TTC549 (cell line): ENCODE results near the gene RPL3.
"Not testable (repeated sequence)": the region's sequence is repeated elsewhere in the genome, so short reads cannot be mapped to it uniquely, and the experiment has no call there.

Experiments used
- FAIRE-seq: peaks from 2 replicates; lab custom pipeline; 2012; peaks lifted over from hg19 to GRCh38; lab: Jason Lieb, UNC

The RPL3 gene

DNA sequence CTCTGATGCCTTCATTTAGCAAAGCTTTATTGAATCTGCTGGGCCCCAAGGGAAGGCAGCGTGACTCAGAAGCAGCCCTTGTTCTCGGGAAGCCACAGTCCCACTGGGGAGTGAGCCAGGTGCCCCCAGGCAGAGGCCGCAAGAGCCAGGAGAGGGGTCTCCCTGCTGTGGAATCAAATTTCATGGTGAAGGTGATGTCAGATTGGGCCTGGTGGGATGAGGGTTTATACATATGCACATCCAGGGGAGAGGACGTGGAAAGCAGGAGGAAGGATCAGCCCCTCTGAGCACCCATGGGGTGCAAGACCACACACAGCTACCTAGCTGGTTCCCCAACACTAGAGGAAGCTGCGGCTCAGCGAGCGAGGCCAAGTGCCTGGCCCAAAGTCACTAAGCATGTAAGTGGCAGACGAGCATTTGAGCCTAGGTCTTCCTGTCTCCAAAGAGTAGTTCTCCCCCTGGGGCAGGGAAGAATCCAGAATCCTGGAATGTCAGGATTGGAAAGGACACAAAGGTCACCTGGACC, 32.3 kb upstream of the RPL3 start:
- FAIRE-seq = no peak

DNA sequence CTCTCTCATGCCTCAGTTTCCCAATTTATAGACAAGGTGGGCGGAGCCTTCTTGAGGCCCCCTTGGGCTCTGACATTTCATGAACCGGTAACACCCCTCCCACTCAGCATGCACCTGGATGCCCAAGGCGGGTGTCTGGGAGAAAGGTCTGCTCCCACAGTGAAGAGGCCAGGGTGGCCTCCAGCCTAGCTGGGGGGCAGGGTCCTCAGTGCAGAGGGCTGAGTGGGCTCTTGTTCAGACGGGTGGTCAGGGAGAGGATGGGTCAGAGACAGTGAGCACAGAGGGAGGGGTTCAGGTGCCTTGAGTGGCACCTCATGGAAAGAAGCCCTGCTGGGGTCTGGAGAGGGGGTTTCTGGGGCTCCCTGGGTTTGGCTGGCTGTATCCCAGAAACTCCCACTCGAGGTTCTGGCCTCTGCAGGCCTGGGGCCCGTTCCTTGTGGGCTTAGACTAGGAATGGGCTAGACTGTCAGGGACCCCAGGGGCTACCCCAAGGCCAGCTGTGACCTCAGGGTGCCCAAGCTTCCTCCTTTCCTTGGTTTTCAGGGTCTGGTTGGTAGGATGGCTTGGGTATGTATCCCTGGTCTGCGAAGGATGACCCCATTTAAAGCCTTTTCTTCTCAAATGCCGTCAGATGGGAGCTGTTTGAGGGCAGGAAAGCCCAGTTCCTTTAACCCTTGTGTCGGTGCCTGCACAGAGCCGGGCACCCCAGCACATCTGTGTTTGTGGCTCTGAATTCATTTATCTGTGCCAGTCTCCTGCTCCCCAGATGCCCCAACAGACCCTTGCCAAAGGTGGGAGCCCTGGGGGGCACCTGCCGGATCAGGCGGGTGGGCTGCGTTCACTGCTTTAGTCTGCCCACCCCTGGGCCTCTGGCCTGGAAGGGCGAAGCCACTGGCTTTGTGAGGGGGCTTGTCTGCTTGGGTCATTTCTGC, 31.6 kb upstream of the RPL3 start:
- FAIRE-seq = no peak

DNA sequence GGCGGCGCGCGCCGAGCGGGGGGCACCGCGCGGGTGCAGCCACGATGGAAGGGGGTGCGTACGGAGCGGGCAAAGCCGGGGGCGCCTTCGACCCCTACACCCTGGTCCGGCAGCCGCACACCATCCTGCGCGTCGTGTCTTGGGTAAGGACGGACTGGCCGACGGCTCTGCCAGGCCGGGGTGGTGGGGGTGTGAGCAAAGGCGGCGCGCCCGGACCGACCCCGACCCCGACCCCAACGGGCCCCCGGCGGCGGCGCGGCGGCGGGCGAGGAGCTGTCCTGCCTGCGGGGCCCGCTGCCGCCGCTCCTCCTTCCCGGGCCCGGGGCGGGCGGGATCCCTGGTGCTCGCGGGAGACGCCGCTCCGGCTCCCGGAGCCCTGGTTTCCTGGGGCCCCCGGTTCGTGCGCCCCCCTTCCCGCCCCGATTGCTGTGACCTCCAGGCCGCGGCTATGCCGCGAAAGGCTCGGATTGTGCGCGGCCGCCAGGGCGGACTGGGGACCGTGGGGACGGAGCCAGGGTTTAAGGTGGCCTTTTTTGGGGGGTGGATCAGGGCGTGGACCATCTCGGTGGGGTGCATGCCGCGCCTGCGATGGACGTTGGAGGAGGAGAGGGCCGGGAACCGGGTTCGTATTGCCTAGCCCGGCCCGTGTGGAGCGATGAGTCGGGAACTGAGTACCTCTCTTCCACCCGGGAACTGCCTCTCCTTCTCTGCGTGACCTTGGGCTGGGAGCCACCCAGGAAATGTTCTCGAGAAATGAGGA, 30.7 kb upstream of the RPL3 start, which contains the start of gene SYNGR1:
Gene SYNGR1 (plus strand): TSS at position 25 of the 760 bp plus-strand sequence. CDS start 20 bp downstream, at position 45.
- FAIRE-seq = no peak

DNA sequence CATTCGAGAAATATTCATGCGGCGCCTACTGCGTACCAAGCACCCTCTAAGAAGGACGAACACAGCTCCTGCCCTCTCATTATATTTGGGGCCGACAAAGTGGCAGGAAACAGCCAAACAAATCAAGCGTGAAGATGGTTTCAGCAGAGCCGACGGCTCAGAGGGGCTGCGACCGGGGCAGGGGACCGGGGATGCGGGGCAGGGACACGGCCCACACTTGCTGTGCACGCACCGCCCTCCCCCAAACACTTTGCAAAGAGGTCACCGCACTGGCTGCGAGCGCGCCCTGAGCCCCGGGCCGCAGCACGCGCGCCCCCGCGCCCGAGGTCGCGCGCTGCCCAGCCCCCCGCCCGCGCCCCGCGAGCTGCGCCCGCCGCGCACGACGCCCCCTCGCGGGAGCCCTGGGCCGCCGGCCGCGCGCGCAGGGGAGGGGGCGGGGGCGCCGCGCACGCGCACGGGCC, 30.1 kb upstream of the RPL3 start:
- no peak for FAIRE-seq

DNA sequence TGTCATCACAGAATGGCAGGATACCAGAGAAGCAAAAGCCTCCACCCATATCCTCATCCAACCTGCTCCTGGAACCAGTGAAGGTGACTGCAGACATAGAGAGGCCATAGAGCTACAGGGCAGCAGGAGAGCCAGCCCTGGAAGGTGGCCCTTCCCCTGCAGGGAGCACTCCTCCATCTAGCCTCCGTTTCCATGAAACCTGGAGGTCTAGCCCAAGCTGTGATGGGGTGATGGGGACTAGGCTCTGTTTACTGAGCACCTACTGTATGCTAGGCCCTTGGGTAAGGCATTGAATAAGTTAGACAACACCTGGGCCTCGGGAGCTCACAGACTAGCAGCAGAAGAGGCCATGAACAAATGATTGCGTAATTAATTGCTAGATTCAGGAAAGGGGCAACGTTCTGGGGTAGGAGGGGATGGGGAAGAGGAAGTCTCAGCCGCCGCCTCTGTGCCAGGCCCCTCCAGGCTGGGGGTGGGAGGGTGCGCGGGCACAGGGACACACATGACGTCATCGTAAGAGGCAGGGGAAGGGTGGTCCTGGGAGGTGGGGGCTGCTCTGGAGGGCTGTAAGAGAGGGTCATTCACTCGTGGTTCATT, 29.6 kb upstream of the RPL3 start:
- FAIRE-seq = no peak

DNA sequence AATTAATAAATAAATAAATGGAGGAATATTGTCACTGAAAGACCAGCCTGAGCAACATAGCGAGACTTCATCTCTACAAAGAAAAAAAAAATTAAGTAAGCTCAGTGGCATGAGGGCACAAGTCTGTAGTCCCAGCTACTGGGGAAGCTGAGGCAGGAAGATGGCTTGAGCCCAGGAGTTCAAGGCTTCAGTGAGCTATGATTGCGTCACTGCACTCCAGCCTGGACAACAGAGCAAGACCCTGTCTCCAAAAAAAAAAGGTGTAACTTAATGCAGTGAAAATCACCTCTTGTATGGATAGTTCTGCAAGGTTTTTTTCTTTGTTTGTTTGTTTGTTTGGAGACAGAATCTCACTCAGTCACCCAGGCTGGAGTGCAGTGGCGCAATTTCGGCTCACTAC, 25.8 kb upstream of the RPL3 start:
- no peak for FAIRE-seq

DNA sequence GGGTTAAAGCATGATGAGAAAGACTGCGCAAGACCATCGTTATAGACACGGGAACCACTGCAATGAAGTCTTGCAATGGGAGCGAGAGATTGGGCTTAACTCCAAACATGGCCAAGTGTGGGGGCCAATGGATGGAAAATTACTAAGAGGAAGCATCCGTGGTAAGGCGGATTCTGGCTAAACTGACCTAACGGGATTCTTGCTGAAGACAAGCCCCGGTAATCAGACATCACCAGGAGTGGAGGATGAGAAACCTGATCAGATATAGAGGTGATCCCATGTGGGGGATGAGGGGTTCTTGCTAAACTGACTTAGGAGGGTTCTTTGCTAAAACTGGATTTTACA, 24.6 kb upstream of the RPL3 start:
- no peak for FAIRE-seq

DNA sequence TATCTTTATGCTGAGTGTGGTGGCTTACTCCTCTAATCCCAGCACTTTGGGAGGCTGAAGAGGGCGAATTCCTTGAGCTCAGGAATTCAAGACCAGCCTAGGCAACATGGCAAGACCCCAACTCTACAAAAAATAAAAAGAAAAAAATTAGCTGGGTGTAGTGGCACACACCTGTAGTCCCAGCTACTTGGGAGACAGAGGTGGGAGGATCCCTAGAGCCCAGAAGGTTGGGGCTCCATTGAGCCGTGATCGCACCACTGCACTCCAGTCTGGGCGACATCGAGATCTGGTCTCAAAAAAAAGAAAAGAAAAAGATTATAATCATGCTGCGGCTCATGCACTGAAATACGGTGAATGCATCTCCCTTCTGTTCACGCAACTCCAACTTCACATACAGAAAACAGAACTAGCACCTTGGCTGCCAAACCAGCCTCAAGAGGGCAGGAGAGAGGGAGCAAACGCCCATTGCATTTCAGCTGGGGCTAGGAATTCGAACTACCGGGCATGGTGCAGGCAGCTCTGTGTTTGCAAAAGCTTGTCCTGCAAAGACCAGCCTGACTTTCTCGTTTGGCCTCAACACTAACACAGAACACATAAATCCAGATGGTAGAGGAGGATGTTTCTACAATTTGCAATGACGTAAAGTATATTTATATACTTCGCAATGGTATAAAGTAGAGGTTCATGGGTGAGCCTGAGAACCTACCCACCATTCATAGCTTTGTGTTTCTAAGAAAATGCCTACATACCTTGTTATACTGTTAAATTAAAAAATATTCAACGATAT, 24.0 kb upstream of the RPL3 start:
- FAIRE-seq = peak; percentile 85

DNA sequence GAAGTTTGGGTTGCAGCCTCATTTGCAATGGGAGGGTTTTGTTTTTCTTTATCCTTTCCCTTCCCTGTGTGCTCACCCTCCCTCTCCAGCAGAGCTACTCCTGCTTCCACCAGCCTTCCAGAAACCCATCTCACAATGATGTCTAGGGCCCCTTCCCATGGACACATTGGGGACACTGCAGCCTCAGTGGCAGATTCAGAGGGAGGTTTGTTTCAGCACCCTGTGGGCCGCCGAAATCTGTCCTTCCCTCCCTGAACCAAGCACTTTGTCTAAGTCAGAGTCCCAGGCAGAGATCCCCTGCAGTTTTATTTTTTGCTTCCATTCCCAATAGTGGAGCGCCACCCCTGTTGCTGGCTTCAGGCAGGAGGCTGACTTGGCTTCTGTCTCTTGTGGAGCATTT, 21.8 kb upstream of the RPL3 start:
- FAIRE-seq = no peak

DNA sequence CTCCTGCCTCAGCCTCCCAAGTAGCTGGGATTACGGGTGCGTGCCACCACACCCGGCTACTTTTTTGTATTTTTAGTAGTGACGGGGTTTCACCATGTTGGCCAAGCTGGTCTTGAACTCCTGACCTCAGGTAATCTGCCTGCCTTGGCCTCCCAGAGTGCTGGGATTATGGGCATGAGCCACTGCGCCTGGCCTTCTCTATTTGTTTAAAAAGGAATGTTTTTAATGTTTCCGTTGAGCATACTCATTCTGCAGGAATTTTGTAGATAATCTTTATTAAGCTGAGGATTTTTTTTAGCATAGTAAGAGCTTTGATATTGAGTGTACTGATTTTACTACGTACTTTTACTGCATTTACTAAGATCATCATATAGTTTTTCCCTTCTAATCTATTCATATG, 20.4 kb upstream of the RPL3 start:
- not testable (repeated sequence) for FAIRE-seq

DNA sequence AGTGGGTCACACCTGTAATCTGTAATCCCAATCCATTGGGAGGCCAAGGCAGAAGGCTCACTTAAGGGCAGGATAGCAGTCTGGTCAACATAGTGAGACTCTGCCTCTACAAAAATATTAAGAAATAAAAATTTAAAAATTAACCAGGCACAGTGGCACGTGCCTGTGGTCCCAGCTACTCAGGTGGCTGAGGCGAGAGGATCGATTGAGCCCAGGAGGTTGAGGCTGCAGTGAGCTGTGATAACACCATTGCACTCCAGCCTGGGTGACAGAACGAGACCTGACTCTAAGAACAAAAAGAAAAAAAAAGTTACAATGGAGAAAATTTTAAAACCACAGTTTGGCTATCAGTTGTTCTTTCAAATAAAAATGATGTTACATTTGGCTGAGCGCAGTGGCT, 17.0 kb upstream of the RPL3 start:
- FAIRE-seq = no peak

DNA sequence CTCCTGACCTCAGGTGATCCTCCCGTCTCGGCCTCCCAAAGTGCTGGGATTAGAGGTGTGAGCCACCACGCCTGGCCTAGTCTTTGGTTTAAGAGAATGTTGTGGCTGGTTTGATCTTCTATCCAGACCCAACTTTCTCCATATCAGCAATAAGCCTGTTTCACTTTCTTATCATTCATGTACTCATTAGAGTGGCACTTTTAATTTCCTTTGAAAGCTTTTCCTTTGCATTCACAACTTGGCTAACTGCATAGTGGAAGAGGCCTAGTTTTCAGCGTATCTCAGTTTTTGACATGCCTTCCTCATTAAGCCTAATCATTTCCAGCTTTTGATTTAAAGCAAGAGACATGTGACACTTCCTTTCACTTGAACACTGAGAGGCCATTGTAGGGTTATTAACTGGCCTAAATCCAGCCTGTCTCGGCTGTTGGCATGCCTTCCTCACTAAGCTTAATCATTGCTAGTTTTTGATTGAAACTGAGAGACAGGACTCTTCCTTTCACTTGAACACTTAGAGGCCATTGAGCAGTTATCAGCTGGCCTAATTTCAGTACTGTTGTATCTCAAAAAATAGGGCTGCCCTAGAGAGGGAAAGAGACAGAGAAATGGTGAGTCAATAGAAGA, 13.1 kb upstream of the RPL3 start:
- no peak for FAIRE-seq

DNA sequence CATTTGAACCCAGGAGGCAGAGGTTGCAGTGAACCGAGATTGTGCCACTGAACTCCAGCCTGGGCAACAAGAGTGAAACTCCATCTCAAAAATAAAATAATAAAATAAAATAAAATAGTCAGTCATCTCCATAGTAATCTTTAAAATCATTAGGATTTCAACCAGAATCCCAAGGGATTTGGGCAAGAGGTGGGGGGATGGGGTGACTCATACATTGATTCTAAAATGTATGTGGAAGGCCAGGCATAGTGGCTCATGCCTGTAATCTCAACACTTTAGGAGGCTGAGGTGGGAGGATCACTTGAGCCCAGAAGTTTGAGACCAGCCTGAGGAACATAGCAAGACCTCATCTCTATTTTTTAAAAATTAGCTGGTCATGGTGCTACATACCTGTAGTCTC, 11.1 kb upstream of the RPL3 start:
- FAIRE-seq = not testable (repeated sequence)

DNA sequence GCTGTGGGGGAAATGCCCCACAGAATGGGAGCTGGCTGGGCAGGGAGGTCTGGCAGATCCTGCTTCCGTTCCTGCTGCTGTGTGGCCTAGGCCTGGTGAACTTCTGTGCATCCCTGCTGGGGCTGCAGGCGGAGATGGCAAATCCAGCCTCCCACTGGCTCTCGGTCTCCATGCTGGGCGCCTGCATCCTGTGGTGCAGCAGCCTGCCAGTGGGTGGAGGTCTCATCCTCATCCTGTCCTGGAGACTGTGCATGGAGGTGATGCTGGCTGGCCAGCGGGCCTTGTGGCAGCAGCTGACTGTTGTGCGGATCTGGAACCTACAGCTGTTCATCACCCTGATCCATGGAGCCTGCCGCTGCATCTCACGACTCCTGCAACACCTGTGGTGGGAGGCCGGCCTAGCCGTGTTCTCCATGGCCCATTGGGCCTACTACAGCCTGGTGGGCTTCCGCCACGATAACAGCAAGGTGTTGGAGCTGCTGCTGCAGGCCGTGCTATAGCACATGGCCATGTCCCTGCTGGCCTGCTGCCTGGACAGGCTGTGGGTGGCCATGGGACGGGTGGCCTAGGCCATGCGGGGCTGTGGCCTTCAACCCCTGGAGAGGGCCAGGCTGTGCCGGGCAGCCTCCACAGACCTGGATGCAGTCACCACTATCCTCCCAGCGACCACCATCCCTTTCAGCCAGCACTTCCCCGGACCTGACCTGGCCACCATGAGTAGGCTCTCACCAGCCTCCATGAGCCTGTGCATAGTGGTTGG, 8.8 kb upstream of the RPL3 start:
- no peak for FAIRE-seq

DNA sequence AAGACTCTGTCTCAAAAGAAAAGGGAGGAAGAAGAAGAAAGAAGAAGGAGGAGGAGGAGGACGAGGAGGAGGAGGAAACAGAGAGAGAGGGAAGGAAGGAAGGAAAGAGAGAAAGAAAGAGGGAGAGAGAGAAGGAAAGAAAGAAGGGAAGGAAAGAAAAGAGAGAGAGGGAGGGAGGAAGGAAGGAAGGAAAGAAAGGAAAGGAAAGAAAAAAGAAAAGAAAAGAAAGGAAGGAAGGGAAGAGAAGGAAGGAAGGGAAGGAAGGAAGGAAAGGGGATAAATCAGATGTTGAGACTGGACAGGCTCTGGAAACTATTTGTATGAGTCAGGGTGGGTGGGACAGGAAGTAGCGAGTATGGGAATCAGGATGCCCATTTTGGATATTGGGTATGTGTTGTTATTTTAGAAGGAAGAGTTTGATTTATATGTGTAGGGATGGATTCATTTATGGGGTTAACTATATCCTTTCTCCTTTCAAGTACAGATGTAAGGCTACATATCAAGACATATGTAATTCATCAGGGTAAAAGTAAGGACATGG, 6.0 kb upstream of the RPL3 start:
- FAIRE-seq = no peak

DNA sequence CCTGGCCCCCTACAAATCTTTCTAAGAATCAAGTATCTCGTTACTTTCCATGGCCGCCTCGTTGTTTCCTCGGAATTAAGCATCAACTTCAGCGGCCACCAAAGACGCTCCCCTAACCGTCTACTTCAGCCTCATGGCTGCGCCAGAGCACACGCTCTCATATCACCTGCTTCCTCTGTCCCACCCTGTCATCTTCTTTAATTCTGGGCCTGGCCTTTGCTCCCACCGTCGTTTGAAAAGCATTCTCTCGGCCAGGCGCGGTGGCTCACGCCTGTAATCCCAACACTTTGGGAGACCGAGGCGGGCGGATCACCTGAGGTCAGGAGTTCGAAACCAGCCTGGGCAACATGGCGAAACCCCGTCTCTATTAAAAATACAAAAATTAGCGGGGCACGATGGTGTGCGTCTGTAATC, 1.2 kb upstream of the RPL3 start:
- not testable (repeated sequence) for FAIRE-seq

DNA sequence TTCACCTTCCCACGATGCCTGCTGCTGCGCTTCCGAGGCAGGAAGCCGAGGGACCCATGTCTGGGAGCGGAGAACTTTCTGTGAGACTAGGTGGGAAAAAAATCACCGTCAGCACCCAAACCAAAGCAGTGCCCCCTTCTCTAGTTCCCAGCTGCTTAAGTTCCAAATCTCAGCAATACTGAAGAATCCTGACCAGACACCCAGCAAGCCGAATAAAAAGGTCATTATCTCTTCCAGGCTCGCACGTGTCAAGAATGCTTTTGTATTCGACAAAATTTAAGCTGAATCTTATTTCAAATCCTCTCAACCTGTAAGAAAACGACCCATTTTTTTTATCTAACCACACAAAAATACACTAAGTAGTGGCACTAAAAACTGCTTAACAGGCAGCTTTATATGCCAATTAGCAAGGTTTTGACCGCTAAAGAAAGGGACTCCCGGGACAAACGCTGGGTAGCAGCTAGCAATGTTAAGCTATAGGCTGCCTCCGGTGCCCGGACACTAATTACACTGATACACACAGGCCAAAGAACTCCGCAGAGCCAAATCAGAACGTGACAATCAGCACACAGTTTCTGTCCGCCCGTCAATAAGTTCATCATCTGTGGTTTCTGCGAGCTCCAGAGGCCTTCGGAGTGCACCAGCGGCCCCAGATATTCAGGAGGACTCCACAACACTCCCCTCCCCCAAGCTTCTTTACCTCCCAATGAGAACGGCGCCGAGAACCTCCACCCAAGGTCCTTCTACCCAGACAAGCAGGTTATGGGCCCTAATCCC, 728 bp downstream of the RPL3 start:
- FAIRE-seq = no peak

DNA sequence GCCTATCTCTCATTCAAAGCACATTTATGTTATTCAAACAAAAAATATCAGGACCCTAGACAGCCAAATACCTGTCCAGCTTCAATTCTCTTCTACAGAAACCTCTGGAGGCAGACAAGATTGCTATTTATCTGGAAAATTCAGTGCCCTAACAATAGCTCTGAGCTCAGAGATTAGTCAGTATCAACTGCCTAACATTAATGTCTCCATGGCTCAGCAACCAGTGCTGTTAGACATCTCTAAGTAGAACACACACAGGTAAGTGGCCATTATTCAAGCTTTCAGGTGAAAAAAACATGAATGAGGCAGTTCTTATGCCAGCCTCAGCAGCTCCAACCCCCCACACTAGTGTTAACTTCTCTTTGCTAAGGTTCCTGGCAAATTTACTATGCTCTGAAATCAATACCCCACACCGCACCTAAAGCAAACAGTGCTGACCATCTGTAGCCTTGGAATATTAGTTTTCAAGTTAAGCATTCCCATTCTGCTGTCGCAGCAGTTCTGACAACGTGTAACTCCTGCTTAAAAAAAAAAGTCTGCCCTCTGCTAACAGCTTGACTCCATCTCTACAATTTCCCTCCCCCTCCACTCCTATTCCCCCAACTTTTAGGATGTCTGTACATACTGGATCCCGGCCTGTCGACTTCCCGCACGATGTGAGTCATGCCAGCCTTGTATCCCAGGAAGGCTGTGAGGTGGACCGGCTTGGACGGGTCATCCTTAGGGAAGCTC, 1.5 kb downstream of the RPL3 start:
- no peak for FAIRE-seq
